Nucleus accumbens (tissue), 56 donors: ENCODE measurements around the gene TMEM150C.
"Not testable (repeated sequence)": the region's sequence is repeated elsewhere in the genome, so short reads cannot be mapped to it uniquely, and the experiment has no call there.

ENCODE experiments used
- DNase-seq, 56 donors: peaks; one replicate each; lab custom pipeline; 2025; lab: John Stamatoyannopoulos, UW

Gene TMEM150C

GRCh38 chr4:82479562-82479961 is 82.2 kb downstream of the TMEM150C start:
- no peak for DNase-seq

DNA sequence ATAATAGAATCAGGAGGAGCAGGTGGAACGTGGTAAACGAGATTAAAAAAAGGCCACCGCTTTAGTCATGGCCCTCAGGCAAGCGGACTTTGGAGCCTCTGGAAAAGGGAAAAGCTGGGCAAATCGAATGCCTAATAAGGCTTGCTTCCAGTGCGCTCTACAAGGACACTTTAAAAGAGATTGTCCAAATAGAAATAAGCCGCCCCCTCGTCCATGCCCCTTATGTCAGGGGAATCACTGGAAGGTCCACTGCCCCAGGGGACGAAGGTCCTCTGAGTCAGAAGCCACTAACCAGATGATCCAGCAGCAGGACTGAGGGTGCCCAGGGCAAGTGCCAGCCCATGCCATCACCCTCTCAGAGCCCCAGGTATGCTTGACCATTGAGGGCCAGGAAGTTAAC is 84.3 kb downstream of the TMEM150C start:
- DNase-seq = not testable (repeated sequence)

GRCh38 chr4:82475931-82476330 is 85.9 kb downstream of the TMEM150C start:
- DNase-seq = not testable (repeated sequence)

DNA sequence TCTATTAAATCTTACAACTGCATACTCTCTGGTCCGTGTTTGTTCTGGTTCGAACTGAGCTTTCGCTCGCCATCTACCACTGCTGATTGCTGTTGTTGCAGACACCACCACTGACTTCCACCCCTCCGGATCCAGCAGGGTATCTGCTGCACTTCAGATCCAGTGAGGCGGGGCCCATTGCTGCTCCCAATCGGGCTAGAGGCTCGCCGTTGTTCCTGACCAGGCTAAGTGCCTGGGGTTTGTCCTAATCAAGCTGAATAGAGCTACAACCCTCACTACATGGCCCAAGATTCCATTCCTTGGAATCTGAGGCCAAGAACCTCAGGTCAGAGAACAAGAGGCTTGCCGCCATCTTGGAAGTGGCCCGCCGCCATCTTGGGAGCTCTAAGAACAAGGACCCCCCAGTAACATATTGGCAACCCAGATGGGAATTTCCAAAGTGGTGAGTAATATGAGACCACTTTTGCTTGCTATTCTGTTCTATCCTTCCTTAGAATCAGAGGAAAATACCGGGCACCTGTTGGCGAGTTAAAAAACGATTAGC is 88.1 kb downstream of the TMEM150C start:
- DNase-seq = no peak

DNA sequence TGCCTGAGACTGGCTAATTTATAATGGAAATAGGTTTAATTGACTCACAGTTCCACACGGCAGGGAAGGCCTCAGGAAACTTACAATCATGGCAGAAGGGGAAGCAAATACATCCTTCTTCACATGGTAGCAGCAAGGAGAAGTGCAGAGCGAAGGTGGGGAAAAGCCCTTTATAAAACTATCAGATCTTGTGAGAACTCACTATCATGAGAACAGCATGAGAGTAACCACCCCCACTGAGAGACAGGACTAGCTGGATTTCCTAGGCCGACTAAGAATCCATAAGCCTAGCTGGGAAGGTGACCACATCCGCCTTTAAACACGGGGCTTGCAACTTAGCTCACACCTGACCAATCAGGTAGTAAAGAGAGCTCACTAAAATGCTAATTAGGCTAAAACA is 88.7 kb downstream of the TMEM150C start:
- DNase-seq = not testable (repeated sequence)

DNA sequence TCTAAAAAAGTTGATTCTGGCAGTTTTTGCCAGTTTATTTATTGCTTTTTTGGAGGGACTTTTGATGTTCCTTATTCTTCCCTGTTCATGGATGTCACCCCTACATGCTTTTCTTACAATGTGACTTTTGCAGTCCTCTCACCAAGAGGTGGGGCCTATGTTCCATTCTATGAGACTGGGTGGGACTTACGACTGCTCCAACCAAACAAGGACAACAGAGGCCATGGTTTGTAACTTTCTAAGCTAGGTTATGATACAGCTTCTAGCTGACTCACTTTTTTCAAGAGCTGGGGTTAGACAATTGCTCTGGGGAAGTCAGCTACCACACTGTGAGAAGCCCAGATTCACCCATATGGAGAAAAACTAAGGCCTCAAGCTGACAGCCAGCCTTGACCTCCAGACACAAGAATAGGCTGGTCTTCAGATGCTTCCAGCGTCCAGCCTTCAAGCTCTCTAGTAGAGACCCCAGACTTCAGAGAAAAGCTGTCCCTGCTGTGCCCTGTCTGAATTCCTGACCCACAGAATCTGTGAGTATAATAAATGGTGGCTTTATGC is 91.9 kb downstream of the TMEM150C start:
- DNase-seq = peak in 13 of 56 donors; percentile 2 to 30 (median 13)

GRCh38 chr4:82467471-82467870 is 94.3 kb downstream of the TMEM150C start:
- no peak for DNase-seq

DNA sequence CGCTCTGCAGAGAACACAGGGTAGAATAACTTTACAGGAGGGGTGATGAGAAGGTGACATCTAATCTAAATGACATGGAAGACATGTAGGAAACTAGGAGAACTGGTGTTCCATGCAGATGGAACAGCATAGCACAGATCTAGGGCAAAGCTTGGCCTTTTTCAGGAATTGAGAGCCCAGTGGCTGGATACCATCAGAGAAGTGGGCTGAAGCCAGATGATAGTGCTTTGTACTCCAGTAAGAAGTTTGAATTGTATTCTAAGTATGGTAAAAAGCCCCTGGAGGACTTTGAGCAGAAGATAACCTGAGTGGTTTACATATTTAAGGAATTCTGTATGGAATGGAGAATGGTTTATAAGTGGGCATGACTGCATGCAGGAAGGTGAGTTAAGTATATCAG is 98.6 kb downstream of the TMEM150C start:
- no peak for DNase-seq

DNA sequence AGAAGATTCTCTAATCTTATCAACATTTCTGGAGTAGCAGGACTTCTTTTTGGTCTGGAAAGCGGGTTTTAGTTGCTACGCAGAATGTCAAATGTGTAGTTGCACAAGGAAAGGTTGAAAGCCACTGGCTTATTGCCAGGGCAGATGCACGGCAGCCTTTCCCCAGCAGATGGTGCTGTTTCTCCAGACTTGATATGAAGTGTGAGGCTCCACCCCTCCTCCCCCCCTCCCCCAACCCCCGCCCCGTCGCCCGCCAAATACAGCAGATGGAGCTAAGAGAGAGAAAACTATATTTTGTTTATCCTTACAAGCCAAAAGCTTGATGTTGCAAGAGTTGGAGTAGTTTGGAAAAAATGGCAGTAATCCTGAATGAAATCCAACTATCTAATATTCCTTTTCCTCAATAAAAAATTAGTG is 99.4 kb downstream of the TMEM150C start:
- peak; percentile 5 to 93 (median 76) for DNase-seq

GRCh38 chr4:82461710-82462109 is 100.1 kb downstream of the TMEM150C start:
- DNase-seq = no peak

DNA sequence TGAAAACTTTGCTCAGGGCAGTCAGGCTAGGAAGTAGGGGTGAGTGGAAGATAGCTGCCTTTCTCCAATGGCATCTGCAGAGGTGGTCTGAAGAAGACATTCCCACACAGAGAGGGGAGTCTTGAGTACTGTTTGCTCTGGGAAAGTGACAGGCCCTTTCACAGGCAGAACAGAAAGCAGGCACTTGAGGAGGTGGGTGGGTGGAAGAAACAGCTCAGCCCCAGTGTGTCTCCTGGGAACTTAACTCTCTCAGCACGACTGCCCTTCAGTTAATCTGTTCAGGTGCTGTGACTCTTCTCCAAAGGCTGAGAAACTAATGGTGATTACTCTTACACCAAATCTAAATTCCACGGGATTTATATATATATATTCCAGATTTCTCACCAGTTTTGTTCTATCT is 103.1 kb downstream of the TMEM150C start:
- peak in 3 of 56 donors; percentile 4 to 10 (median 9) for DNase-seq

GRCh38 chr4:82457266-82457665 is 104.5 kb downstream of the TMEM150C start:
- DNase-seq = no peak

DNA sequence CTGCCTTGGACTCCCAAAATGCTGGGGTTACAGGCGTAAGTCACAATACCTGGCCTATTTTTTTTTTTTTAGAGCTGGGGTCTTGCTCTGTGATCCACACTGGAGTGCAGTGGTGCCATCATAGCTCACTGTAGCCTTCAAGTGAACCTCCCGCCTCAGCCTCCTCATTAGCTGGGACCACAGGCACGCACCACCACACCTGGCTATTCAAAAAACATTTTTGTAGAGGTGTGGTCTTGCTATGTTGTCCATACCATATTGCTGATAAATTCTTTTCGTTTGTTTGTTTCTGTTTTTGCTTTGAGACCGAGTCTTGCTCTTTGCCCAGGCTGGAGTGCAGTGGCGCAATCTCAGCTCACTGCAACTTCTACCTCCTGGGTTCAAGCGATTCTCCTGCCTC is 109.8 kb downstream of the TMEM150C start:
- DNase-seq = no peak

GRCh38 chr4:82450966-82451755 is 110.6 kb downstream of the TMEM150C start:
- DNase-seq = peak in 2 of 56 donors; percentile 3 to 10

DNA sequence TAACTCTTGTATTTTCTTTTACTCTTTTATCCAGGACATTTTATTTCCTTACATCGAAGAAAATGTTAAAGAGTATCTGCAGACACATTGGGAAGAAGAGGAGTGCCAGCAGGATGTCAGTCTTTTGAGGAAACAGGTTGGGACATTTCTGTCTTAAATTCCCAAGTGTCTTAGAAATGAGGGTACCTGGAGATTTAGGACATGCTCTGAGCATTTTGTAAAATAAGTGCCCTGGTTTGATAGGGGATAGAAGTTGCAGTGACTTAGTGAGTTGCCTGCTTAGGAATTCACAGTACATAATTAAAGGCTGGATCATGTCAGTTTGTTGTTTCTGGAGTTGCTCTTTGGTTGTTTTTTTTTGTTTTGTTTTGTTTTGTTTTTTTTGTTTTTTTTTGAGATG is 113.9 kb downstream of the TMEM150C start:
- no peak for DNase-seq

- DNase-seq = no peak
Measured at GRCh38 chr4:82439088-82439487, 122.7 kb downstream of the TMEM150C start.

GRCh38 chr4:82437285-82438005 is 124.3 kb downstream of the TMEM150C start:
- no peak for DNase-seq

GRCh38 chr4:82436780-82437179 is 125.0 kb downstream of the TMEM150C start:
- DNase-seq = no peak

DNA sequence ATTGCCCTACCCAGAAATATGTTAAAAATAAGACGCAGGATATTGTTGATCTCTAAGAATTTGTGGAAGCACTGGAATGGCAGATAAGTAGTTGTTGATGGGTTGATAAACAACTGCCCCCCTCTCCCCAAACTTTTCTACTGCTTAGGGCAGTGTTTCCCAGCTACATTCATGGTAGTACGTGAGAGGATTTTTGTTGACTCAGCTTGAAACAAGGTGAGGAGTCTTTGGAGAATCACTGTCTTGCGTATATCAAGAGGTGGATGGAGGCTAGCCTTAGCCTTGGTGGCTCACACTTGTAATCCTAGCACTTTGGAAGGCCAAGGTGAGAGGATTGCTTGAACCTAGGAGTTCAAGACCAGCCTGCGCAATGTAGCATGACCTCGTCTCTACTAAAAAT is 125.7 kb downstream of the TMEM150C start:
- DNase-seq = no peak

DNA sequence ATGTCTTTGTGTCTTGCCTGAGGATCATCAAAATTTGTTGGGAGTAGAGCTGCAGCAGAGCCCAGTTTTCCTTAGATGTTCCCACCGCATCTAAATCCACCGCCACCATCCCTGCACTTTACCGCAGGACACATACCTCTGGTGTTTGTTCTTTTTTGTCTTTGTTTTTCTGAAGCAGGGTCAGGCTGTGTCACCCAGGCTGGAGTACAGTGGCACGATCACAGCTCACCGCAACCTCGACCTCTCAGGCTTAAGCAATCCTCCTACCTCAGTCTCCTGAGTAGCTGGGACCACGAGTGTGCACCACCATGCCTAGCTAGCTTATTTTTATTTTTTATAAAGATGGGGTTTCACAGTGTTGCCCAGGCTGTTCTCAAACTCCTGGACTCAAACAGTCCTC is 126.8 kb downstream of the TMEM150C start:
- no peak for DNase-seq

DNA sequence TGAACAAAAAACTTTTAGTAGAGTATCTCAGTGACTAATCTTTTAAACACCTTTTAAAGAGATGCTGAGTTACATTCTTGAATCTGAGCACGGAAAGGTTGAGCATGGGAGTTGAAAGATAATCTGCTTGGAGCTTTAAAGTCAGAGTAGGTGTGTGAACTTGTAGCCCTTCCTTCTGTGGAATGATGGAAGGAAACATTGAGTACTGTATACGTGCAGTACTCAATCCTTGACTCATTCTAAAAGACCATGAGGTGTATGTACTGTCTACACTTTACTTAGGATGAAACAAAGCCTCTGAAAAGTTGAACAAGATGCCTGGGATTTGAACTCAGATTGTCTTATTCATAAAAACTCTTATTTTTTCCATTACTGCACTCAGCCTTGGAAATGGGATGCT is 128.0 kb downstream of the TMEM150C start:
- no peak for DNase-seq
